GM19193 (cell line): ENCODE measurements around the gene ZNF593OS.

ENCODE experiments used
- POLR2A ChIP-seq: IDR thresholded peaks from 4 replicates; pipeline ENCODE4 v1.6.1; 2011; ENCODE audit not compliant: insufficient read depth, insufficient read length; ENCODE audit errors: extremely low read depth

The ZNF593OS gene

DNA sequence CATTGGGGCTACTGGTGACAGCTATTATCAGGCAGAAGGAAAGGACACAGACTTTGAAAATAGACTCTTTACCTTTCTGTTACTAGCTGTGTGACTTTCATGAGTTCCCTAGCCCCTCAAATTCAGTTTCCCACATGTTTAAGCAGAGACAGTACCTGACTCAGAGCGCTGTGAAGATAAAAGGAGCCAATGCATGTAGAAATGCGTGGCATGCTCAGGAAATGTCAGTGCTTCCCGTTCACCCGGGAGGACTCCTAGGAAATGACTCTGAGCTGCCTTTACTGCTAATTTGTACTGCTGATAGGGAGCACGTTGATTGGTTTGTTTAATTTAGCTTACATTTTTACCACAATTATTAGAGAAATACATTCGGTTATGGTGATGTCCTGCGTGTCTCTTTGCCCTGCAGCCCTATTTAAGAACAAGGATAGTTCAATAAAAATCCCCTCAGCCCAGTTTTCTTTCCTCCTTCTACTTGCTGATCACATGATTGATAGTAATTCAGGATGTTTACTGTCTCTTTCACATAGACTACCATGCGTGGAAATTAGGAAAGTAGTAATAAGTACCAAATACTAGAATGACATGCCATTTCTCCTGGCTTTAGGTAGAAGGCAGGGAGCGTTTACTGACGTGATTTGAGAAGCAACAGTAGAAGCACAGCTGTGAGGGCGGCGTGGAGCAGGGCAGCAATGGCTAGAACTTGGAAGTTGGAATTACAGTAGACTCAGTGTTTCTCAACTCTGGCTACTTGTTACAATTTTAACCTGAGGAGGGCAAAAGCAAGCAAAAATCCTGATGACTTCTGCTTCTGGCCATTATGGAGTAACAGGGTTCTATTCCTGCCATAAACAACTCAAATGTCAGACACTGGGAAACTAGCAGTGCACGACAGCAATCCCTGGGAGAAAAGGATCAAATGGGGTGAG is 44.1 kb downstream of the ZNF593OS start:
- TF ChIP-seq POLR2A, result no peak

DNA sequence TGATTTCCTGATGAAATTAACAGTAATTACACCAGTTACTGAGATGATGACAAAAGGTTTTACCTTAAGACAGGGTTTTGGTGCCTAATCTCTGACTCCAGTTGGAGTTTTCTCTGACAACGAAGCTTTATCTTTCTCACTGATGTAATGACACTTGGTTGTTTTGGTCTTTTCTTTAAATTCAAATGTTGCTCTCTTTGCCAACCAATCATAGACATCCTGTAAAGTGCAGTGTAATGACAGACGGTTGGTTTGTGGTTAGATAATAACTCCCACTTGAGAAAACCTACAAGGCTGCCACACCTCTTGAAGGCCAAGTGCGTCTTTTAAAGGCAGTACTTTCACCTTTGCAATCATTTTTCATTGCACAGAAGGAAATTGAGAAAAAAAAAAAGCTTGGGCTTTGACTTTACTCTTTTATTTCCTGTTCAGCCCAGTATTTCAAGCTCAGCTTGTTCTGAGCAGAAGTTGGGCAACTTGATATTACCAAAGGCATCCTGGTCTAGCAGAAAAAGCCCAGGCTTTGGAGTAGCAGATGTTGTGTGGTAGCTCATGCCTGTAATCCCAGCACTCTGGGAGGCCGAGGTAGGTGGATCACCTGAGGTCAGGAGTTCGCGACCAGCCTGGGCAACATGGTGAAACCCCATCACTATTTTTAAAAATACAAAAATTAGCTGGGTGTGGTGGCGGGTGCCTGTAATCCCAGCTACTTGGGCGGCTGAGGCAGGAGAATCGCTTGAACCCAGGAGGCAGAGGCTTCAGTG is 45.1 kb downstream of the ZNF593OS start:
- no peak for TF ChIP-seq POLR2A

DNA sequence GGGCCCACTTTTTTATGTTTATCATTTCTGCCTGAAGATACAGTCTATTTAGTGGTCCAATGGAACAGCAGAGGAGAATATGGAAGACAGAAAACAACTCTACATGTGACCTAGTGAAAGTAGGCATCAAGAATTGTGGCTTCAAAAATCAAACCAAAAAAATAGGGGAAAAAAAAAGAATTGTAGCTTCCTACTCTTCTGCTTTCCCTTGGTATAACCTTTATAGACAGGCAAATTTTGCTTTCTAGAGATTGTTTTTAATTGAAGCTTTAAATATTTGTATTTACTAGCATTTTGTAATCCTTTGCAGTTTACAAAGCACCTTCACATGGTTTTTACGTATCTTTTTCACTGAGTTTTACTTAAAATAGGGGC is 45.7 kb downstream of the ZNF593OS start:
- TF ChIP-seq POLR2A, result no peak

DNA sequence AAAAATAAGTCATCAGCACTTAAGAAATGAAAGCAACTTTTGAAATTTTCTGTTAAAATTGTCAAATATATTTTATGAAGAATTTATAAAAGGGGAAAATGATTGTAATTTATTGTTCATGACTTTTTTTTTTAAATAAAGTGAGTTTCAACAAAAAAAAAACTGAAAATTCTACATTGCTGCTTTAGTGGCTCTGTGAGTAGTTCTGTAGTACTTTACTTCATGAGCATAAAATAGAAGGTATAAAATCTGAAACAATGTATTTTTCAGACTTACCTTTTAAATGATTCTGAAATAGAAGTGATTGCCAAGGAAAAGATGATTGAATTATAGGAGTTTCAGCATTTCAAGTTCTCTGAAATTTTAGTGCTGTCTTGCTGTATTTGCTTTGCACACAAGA is 46.2 kb downstream of the ZNF593OS start:
- TF ChIP-seq POLR2A, result no peak

DNA sequence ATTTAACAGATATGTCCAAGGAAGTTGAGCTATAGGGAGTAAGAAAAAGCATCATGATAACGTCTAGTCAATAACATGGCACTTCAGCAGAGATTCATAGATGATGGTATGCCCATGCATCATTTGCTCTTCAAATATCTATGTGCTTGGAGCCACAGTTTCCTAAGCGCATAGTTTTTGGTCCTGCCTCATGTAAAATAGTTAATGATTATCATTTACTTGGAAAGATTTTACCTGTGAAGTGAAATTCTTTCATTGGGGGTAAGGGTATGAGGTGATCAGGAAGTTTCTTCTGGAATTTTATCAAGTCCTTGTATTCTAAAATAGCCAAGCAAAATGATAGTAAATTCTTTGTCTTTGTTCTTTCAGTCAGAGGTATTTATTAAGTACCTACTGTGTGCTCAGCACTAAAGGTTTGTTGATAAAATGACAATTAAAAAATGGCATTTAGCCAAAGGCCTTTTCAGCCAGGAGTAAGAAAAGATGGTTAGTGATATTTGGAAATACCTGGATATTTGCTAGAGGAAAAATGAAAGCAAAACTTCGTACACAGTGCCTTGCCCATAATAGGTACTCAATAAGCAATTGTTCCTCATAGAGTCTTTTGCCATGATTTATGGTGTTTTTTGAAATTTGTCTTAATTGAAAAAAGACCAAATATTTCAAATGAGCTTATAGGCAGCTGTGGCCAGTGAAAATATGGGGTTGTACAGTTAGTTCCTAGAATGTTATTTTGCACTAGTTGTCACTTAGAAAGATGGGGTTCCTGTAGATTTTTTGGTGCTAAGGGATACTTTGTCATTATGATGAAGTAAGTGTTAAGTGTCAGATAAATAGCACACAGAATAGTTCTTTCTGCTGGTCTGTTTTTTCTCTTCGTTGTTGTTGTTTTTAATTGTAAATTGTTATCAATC is 47.0 kb downstream of the ZNF593OS start:
- no peak for TF ChIP-seq POLR2A

DNA sequence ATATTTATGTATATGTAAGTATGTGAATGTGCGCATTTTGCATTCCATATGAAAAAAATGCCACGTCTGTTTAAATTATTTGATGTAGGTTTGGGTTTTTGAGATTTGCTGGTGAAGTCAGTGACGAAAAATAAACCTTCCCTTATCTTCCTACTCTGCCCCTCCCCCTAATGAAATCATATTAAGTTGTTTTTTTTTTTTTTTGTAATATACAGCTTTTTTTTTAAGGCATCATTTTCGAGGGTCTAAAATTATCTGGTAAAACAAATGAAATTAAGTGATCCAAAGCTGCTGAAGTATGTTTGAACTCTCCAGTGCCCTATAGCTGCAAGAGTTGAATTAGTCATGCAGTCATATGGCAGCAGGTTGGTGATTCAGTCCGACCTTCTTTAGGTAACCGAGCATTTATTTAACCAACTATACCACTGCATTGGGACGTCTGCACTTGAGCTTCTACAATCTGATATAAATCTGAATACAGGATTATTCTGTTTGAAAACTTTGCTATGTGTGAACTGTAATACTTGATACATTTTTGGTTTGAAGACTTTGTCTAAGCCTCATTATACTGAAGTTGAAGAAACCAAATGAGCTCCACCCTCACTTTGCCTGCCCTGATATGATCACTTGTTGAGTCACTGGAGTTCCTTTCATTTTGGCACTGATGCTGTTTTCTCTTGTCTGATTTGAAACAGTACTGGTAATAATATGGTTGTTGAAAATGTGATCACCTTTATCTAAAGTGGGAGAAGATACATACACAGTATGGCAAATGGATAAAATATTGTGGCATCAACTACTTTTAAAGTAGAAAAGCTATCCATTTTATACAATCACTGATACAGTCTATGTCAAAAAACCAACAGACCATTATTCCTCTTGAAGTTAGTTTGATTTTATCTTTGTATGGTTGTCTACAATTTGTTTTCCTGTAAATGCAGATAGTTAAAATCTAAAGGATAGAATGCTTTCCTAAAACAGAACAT is 48.4 kb downstream of the ZNF593OS start:
- TF ChIP-seq POLR2A, result no peak

DNA sequence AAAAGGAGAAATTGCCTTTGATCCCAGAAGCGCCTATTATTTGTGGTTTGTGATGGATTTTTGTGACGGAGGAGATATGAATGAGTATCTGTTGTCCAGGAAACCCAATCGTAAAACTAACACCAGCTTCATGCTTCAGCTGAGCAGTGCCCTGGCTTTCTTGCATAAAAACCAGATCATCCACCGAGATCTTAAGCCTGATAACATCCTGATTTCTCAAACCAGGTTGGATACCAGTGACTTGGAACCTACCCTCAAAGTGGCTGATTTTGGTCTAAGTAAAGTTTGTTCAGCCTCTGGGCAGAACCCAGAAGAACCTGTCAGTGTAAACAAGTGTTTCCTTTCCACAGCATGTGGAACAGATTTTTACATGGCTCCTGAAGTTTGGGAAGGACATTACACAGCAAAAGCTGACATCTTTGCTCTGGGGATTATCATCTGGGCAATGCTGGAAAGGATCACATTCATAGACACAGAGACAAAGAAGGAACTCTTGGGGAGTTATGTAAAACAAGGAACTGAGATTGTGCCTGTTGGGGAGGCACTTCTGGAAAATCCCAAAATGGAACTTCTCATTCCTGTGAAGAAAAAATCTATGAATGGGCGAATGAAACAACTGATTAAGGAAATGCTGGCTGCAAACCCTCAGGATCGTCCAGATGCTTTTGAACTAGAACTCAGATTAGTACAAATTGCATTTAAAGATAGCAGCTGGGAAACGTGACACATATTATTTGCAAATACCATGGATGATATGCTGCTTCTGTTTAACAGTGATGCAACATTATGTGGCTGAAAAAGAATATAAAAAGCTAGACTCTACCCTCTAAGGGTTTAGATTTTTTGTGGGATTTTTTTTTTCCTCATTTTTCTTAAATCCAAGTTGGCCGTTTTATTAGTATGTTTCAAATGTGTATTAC is 49.5 kb downstream of the ZNF593OS start:
- TF ChIP-seq POLR2A, result no peak

DNA sequence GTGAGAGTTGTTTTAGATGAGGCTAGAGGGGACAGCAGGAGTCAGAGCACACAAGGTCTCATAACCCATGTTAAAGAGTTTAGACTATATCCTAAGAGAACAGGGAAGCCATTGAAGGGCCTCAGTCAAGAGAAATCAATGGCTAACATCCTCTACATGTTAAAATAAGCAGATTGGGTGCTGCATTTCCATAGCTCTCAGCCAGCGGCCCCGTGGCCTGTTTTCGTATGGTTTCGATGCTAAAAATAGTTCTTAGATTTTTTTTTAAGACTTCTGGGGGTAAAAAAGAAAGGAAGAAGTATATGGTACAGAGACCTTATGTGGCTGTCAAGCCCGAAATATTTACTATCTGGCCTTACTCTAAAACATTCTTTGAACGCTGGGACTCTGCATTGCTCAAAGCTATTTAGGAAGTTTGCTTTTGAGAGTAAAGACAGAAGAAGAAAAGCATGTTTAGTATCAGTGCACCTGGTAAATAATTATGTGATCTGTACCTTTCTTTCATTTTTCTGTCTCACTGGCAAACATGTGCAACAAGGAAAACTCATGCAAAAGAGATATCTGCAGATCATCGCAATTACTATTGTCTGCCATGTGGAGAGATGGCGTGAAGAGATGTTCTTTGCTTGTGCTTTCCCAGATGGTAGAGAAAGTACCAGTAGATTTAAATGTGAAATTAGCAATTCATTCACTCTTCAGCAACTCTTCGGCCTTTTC is 51.6 kb downstream of the ZNF593OS start:
- TF ChIP-seq POLR2A, result no peak
